Ovary (tissue), 9 donors: ENCODE measurements around the gene SSB. TPM values are rescaled to one million over a fixed set of nuclear protein-coding genes. Genes with fewer than 3 reads are reported as not detected.

Experiments
- DNase-seq, 5 donors: peaks; one replicate each; pipeline ENCODE4 v3.0.0-alpha.2; 2019 to 2020
- H3K27ac ChIP-seq, 2 donors: fragments of 200-600 bp; one replicate each; pipeline versions ENCODE4 v1.5.1 to v1.8.0; 2019 to 2022
- H3K27me3 ChIP-seq: fragments of 200-600 bp; one replicate; pipeline ENCODE4 v1.8.0; 2022
- H3K36me3 ChIP-seq: fragments of 200-600 bp; sonication (generic); one replicate; pipeline ENCODE4 v1.5.1; 2019
- H3K4me1 ChIP-seq: one replicate; pipeline ENCODE4 v1.8.1; 2013; ENCODE audit warnings: mild to moderate bottlenecking, moderate library complexity; ENCODE audit not compliant: insufficient read depth
- H3K4me3 ChIP-seq: fragments of 200-600 bp; sonication (generic); one replicate; pipeline ENCODE4 v1.5.1; 2017
- H3K9me3 ChIP-seq, 2 donors: fragments of 200-600 bp in 1 of 2; sonication (generic) in 1 of 2; one replicate each; pipeline versions ENCODE4 v1.5.1 to v1.8.1; 2013 to 2019; ENCODE audit warnings: mild to moderate bottlenecking in 1 of 2, moderate library complexity in 1 of 2
- EP300 ChIP-seq: sonication (generic); formaldehyde crosslinking; IDR thresholded peaks from one replicate; pipeline ENCODE4 v1.6.1; 2017; ENCODE audit warnings: antibody characterized with exemption
- POLR2A ChIP-seq: fragments of 450-650 bp; IDR thresholded peaks from one replicate; pipeline ENCODE4 v1.6.1; 2017; ENCODE audit warnings: antibody characterized with exemption, mild to moderate bottlenecking, moderate library complexity
- WGBS, 3 donors: extraction: QIAGEN DNeasy Blood & Tissue Kit in 1 of 3; methylation state at CpG; one replicate each; pipeline versions ENCODE4 v1.1.5 to v1.1.7; 2013 to 2017; 5-methylcytosine and 5-hydroxymethylcytosine counted together
- intact Hi-C, 4 donors: fragments of 100-400 bp; cut with DNase I; formaldehyde crosslinking; loops; one replicate each; pipeline versions ENCODE4 v1.11.0 to v1.15.1; 2022 to 2023
- polyA plus RNA-seq, 2 donors: library from polyadenylated mRNA; stranded (reverse); fragments of 200-250 nt in 1 of 2; fragments of 350-450 nt in 1 of 2; fragmentation: Illumina TruSeq in 1 of 2; extraction: RNeasy Lipid Tissue Mini Kit (QIAGEN cat#74804) in 1 of 2; gene quantifications; one replicate each; pipeline ENCODE4 v1.2.3, GENCODE V29; 2013 to 2014
- total RNA-seq, 7 donors: library from RNA; depleted of rRNA in 2 of 7; stranded (reverse); fragments of >200 nt in 2 of 7; fragmentation: NEBNext Ultra II Directional in 3 of 7; extraction: Animal tissue kit (Norgen Biotek cat#: 25700) in 3 of 7; gene quantifications; one replicate each; pipeline versions ENCODE4 v1.1.0 to v1.2.4, GENCODE V29; 2016 to 2023
- TF ChIP-seq, protein P1 (sequence below), 3 donors: fragments of 450-650 bp in 2 of 3; fragments of 200-600 bp in 1 of 3; IDR thresholded peaks; one replicate each; pipeline versions ENCODE4 v1.5.1 to v1.8.0; 2016 to 2022; ENCODE audit warnings: antibody characterized with exemption in 3 of 3, mild to moderate bottlenecking in 1 of 3
- donor health status: DM: no; HTN: no; CAD: no; lungs with moderate emphysema.
- donor health status: DM: no; HTN: no; CAD: no.
- donor health status: Bipolar disorder and iron deficiency.
- donor health status: DM: yes; HTN: yes; CAD: no.
- donor health status: DM: no; HTN: no; CAD: no.
- donor health status: DM: yes; HTN: yes; CAD: no.

The SSB gene
- total and polyA plus RNA-seq, 9 donors: 50.1 to 103 (median 78.3) TPM

DNA sequence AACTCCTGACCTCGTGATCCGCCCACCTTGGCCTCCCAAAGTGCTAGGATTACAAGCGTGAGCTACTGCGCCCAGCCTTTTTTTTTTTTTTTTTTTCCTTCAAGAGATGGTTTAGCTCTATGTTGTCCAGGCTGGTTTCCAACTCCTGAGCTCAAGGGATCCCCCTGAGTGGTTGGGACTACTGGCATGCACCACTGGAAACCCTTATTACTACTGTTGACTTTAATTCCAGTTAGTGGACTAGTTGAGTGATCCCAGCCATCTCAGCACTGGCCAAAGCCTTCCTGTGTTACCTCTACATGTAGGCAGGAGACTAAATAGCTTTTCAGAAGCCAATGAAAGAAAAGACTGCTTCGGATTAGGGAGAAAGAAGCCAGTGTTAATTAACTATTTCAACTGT, 8.1 kb upstream of the SSB start:
- Histone ChIP-seq H3K27ac (no peak overlapping the region), H3K4me3 (no peak overlapping the region), H3K36me3 (no peaks in the 10 kb centered on the region), H3K27me3 (no peaks in the 10 kb centered on the region), H3K4me1 (no peaks in the 10 kb centered on the region), H3K9me3 (no peaks in the 10 kb centered on the region)
- 71 to 88% (median 85%) methylated on average over 5 of the region's 5 CpGs for WGBS, 3 donors
- TF ChIP-seq POLR2A: no peak
- no peak for TF ChIP-seq EP300
- TF ChIP-seq, protein P1, sequence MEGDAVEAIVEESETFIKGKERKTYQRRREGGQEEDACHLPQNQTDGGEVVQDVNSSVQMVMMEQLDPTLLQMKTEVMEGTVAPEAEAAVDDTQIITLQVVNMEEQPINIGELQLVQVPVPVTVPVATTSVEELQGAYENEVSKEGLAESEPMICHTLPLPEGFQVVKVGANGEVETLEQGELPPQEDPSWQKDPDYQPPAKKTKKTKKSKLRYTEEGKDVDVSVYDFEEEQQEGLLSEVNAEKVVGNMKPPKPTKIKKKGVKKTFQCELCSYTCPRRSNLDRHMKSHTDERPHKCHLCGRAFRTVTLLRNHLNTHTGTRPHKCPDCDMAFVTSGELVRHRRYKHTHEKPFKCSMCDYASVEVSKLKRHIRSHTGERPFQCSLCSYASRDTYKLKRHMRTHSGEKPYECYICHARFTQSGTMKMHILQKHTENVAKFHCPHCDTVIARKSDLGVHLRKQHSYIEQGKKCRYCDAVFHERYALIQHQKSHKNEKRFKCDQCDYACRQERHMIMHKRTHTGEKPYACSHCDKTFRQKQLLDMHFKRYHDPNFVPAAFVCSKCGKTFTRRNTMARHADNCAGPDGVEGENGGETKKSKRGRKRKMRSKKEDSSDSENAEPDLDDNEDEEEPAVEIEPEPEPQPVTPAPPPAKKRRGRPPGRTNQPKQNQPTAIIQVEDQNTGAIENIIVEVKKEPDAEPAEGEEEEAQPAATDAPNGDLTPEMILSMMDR (IDR thresholded peaks at IDR 0.05): no peak
- intact Hi-C loops: no loop called here
- no peak for DNase-seq

- H3K36me3 ChIP-seq: no peaks in the 10 kb centered on the region
- no peak overlapping the region for H3K4me3 ChIP-seq
- no peak for TF ChIP-seq EP300
- TF ChIP-seq POLR2A: no peak
- TF ChIP-seq, protein P1 (IDR thresholded peaks at IDR 0.05): no peak
- H3K4me1 ChIP-seq: peaks cover under 1% of the 10 kb centered on the region
- intact Hi-C loops: no loop called here
- H3K27ac ChIP-seq: no peak overlapping the region
- H3K9me3 ChIP-seq: no peaks in the 10 kb centered on the region
- H3K27me3 ChIP-seq: no peaks in the 10 kb centered on the region
- no peak for DNase-seq
- WGBS, 3 donors: 65 to 95% (median 71%) methylated on average over 2 of the region's 2 CpGs
These were observed 3.5 kb upstream of the SSB start for GRCh38 chr2:169795181-169795580.

DNA sequence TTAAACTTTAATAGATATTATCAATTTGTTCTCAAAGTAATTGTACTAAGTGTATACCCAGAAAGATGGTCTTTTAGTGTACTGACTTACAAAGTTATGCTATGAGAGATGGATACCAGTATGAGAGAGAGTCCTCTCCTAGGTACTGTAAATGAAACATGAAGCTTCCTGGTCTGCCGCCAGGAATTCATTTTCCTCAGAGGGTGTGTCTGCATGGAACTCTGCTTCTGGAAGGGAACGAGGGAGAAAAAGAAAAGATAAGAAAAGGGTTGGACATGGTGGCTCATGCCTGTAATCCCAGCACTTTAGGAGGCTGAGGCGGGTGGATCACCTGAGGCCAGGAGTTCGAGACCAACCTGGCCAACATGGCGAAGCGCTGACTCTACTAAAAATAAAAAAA, 2.2 kb upstream of the SSB start:
- no peak for DNase-seq
- no peaks in the 10 kb centered on the region for H3K9me3 ChIP-seq
- no peaks in the 10 kb centered on the region for H3K36me3 ChIP-seq
- no peak for TF ChIP-seq EP300
- TF ChIP-seq, protein P1 (IDR thresholded peaks at IDR 0.05): no peak
- TF ChIP-seq POLR2A: no peak
- 80 to 81% (median 81%) methylated on average over 6 of the region's 6 CpGs for WGBS, 3 donors
- H3K4me3 ChIP-seq: no peak overlapping the region
- peaks cover 2% of the 10 kb centered on the region for H3K4me1 ChIP-seq
- H3K27ac ChIP-seq: no peak overlapping the region
- H3K27me3 ChIP-seq: no peaks in the 10 kb centered on the region
- intact Hi-C loops: no loop called here

DNA sequence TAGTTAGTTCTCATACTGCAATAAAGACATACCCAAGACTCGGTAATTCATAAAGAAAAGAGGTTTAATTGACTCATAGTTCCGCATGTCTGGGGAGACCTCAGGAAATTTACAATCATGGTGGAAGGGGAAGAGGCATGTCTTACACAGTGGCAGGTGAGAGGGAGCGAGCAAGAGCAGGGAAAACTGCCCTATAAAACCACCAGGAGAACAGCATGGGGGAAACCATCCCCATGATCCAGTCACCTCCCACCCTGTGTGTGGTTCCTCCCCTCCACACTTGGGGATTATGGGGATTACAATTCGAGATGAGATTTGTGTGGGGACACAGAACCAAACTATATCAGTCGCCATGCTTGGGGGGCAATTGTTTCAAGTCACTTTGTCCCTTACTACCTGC, 1.1 kb upstream of the SSB start:
- H3K9me3 ChIP-seq: no peaks in the 10 kb centered on the region
- no peak overlapping the region for H3K4me3 ChIP-seq
- no peak overlapping the region for H3K27ac ChIP-seq
- intact Hi-C loops: no loop called here
- H3K36me3 ChIP-seq: no peaks in the 10 kb centered on the region
- H3K4me1 ChIP-seq: peaks cover 2% of the 10 kb centered on the region
- TF ChIP-seq, protein P1 (IDR thresholded peaks at IDR 0.05): no peak
- TF ChIP-seq EP300 (no peak), POLR2A (no peak)
- H3K27me3 ChIP-seq: no peaks in the 10 kb centered on the region
- no peak for DNase-seq
- WGBS, 3 donors: 87 to 88% (median 88%) methylated on average over 5 of the region's 5 CpGs

GRCh38 chr2:169798397-169798717, 314 bp upstream of the SSB start:
- 2 to 3% (median 2%) methylated on average over 4 of the region's 4 CpGs for WGBS, 3 donors
- H3K27ac ChIP-seq: peak overlapping the region; percentile 23 to 80
- peaks cover 2% of the 10 kb centered on the region for H3K4me1 ChIP-seq
- no peak for DNase-seq
- intact Hi-C loops: no loop called here
- H3K9me3 ChIP-seq: no peaks in the 10 kb centered on the region
- no peaks in the 10 kb centered on the region for H3K36me3 ChIP-seq
- TF ChIP-seq, protein P1 (IDR thresholded peaks at IDR 0.05): no peak
- no peak for TF ChIP-seq EP300
- TF ChIP-seq POLR2A: no peak
- H3K4me3 ChIP-seq: peak overlapping the region; percentile 71
- H3K27me3 ChIP-seq: no peaks in the 10 kb centered on the region
